ENCODE results near the gene TUT7. TPM values are rescaled to one million over a fixed set of nuclear protein-coding genes. Genes with fewer than 3 reads are reported as not detected.

The TUT7 gene
- total and polyA plus RNA-seq, 8 donors: 11.9 to 143 (median 46.2) TPM

DNA sequence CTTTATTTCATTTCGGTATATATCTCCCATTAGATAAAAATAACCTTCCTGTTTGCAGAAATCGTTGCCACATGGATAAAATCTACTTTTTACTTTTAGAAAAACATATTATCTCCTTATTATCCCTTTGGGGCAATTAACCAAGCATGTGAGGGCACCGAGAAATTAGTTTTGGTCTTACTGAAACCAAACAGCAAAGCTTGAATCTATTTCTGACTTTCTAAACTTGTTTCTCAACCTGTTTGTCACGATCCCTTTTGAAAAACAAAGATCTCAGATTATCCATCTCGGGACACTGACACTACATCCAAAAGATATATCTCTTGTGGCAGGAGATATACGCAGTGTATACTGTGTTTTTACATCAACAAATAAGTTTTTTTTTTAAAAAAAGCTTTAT lies 2.3 kb downstream of the TUT7 start:
- intact Hi-C loops (cut with DNase I; ENCODE audit: low total_unique reads): no loop called here
- 36 to 53% (median 45%) methylated on average over 6 of the region's 6 CpGs for WGBS, 5 donors
- Histone ChIP-seq H3K9me3 (no peaks in the 10 kb centered on the region), H3K27me3 (no peaks in the 10 kb centered on the region), H3K36me3 (peaks cover 0 to 16% (median 11%) of the 10 kb centered on the region in 4 donors), H3K27ac (peak overlapping the region in 4 of 5 donors; percentile 96 to 99 (median 98)), H3K4me3 (peak overlapping the region; percentile 77 to 100 (median 92)), H3K4me1 (peaks cover 37 to 79% (median 61%) of the 10 kb centered on the region in 4 donors)
- TF ChIP-seq EP300 (IDR thresholded peaks at IDR 0.05) (no peak), POLR2AphosphoS5 (IDR thresholded peaks at IDR 0.05) (no peak), POLR2A (IDR thresholded peaks at IDR 0.05) (no peak)
- TF ChIP-seq, protein P1, sequence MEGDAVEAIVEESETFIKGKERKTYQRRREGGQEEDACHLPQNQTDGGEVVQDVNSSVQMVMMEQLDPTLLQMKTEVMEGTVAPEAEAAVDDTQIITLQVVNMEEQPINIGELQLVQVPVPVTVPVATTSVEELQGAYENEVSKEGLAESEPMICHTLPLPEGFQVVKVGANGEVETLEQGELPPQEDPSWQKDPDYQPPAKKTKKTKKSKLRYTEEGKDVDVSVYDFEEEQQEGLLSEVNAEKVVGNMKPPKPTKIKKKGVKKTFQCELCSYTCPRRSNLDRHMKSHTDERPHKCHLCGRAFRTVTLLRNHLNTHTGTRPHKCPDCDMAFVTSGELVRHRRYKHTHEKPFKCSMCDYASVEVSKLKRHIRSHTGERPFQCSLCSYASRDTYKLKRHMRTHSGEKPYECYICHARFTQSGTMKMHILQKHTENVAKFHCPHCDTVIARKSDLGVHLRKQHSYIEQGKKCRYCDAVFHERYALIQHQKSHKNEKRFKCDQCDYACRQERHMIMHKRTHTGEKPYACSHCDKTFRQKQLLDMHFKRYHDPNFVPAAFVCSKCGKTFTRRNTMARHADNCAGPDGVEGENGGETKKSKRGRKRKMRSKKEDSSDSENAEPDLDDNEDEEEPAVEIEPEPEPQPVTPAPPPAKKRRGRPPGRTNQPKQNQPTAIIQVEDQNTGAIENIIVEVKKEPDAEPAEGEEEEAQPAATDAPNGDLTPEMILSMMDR (IDR thresholded peaks at IDR 0.05): no peak
- no peak for DNase-seq

DNA sequence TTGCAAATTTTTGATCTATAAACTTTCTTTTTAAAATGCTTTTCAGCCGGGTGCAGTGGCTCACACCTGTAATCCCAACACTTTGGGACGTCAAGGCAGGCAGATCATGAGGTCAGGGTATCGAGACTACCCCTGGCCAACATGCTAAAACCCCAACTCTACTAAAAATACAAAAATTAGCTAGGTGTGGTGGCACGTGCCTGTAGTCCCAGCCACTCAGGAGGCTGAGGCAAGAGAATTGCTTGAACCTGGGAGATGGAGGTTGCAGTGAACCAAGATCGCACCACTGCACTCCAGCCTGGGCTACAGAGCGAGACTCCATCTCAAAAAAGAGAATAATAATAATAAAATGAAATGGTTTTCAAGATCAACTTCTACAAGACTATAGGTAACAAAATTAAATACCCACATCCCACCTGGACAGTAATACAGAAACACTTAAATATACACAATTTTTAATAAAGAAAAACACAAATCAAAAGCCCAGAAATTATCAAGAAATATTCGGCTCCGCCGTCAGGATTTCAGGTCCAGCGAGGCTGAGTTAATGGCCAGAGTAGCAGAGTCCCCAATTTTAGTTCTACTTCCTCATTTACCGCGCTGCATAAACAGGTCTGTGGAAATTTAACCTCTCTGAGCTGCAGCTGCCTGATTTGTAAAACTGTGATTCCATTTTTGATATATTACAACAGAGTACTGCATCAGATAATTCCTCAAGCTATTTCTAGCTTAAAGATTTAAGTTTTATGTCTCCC lies 4.0 kb downstream of the TUT7 start:
- Histone ChIP-seq H3K36me3 (peaks cover 10 to 30% (median 23%) of the 10 kb centered on the region in 4 donors), H3K27me3 (no peaks in the 10 kb centered on the region), H3K4me3 (peak overlapping the region in 3 of 4 donors; percentile 14 to 85 (median 77)), H3K9me3 (no peaks in the 10 kb centered on the region), H3K4me1 (peaks cover 44 to 89% (median 66%) of the 10 kb centered on the region in 4 donors), H3K27ac (peak overlapping the region in 3 of 5 donors; percentile 1 to 13 (median 5))
- intact Hi-C loops (cut with DNase I; ENCODE audit: low total_unique reads): no loop called here
- no peak for DNase-seq
- 73 to 83% (median 78%) methylated on average over 12 of the region's 12 CpGs for WGBS, 5 donors
- TF ChIP-seq POLR2A (IDR thresholded peaks at IDR 0.05): no peak
- TF ChIP-seq EP300 (IDR thresholded peaks at IDR 0.05): no peak
- TF ChIP-seq, protein P1 (IDR thresholded peaks at IDR 0.05): no peak
- no peak for TF ChIP-seq POLR2AphosphoS5 (IDR thresholded peaks at IDR 0.05)

DNA sequence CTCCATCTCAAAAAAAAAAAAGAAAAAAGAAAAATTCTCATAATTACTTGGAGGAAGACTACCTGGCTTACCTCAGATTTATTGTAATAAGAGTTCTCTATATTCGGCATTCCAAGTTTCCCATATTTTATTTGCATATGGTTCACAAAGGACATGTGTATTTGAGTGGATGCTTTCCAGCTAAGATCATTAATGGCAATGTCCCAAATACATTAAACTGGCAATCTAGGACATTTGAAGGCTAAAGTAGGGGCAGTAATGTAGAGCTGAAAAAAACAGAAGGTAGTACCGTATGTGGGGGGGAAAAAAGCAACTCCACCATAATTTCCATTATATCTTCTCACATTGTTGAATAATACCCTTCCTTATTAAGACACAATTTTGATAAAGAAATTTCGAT lies 4.9 kb downstream of the TUT7 start:
- intact Hi-C loops (cut with DNase I; ENCODE audit: low total_unique reads): no loop called here
- no peaks in the 10 kb centered on the region for H3K9me3 ChIP-seq
- H3K27ac ChIP-seq: peak overlapping the region in 1 of 5 donors; percentile 1
- no peak for TF ChIP-seq EP300 (IDR thresholded peaks at IDR 0.05)
- peaks cover 44 to 84% (median 63%) of the 10 kb centered on the region in 4 donors for H3K4me1 ChIP-seq
- 47 to 65% (median 53%) methylated on average over 3 of the region's 3 CpGs for WGBS, 5 donors
- peaks cover 13 to 39% (median 32%) of the 10 kb centered on the region in 4 donors for H3K36me3 ChIP-seq
- no peaks in the 10 kb centered on the region for H3K27me3 ChIP-seq
- no peak for DNase-seq
- H3K4me3 ChIP-seq: peak overlapping the region in 1 of 4 donors; percentile 85

DNA sequence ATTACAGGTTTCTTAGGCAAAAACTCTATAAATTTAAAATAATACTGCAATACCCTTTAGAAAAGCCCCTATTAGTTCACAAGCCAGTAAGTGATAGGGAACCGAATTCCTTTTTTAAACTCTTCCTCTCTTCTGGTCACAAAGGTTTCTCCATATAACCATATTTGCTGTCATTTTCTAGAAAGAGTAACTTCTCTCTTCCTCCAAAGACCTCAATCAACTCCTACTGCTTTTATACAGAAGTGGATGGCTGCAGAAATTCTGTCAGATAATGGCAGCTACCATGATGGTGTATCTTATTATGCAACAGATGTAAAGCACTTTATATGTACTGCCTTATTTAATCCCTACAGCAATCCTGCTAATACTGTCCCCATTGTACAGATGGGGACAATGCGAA lies 6.2 kb downstream of the TUT7 start:
- intact Hi-C loops (cut with DNase I; ENCODE audit: low total_unique reads): no loop called here
- Histone ChIP-seq H3K27ac (peak overlapping the region in 2 of 5 donors; percentile 2 to 15), H3K4me1 (peaks cover 42 to 79% (median 59%) of the 10 kb centered on the region in 4 donors), H3K36me3 (peaks cover 13 to 52% (median 42%) of the 10 kb centered on the region in 4 donors), H3K9me3 (no peaks in the 10 kb centered on the region), H3K27me3 (no peaks in the 10 kb centered on the region), H3K4me3 (no peak overlapping the region)
- no peak for DNase-seq
- TF ChIP-seq, protein P1 (IDR thresholded peaks at IDR 0.05): no peak
- no peak for TF ChIP-seq POLR2A (IDR thresholded peaks at IDR 0.05)
- no peak for TF ChIP-seq POLR2AphosphoS5 (IDR thresholded peaks at IDR 0.05)
- TF ChIP-seq EP300 (IDR thresholded peaks at IDR 0.05): no peak
- WGBS, 5 donors: 66 to 91% (median 86%) methylated on average over 2 of the region's 2 CpGs

DNA sequence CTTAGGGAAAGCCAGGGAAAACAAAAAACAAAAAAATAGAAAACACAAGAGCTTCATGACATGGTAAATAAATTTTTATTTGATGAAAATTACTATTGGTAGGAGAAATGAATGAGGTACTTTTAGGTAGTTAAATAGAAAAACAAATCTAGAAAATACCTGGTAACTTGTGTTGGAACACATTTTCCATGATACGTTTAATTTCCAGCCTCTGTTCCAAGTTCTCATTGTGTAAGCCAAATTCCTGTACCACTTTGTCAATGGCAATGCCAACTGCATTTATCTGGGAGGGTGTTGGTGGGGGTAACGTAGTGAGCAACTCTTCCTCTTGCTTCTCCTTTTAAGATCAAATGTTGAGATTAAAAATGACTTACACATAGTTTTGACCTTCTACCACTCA lies 9.4 kb downstream of the TUT7 start:
- H3K9me3 ChIP-seq: no peaks in the 10 kb centered on the region
- no peak overlapping the region for H3K27ac ChIP-seq
- intact Hi-C loops (cut with DNase I; ENCODE audit: low total_unique reads): no loop called here
- TF ChIP-seq EP300 (IDR thresholded peaks at IDR 0.05) (no peak), POLR2A (IDR thresholded peaks at IDR 0.05) (no peak), POLR2AphosphoS5 (IDR thresholded peaks at IDR 0.05) (no peak)
- TF ChIP-seq, protein P1 (IDR thresholded peaks at IDR 0.05): no peak
- H3K4me1 ChIP-seq: peaks cover 11 to 47% (median 27%) of the 10 kb centered on the region in 4 donors
- no peaks in the 10 kb centered on the region for H3K27me3 ChIP-seq
- WGBS, 5 donors: 59 to 83% (median 64%) methylated on average over 2 of the region's 2 CpGs
- peaks cover 26 to 67% (median 62%) of the 10 kb centered on the region in 4 donors for H3K36me3 ChIP-seq
- no peak for DNase-seq
- H3K4me3 ChIP-seq: no peak overlapping the region
